Uterus (tissue), 2 donors: ENCODE results near the gene FAM177B.

Source experiments
- POLR2A ChIP-seq, 2 donors: fragments of 450-650 bp; IDR thresholded peaks; one replicate each; pipeline ENCODE4 v1.6.1; 2016; ENCODE audit warnings: antibody characterized with exemption in 2 of 2, mild to moderate bottlenecking in 1 of 2, moderate library complexity in 1 of 2
- TF ChIP-seq, protein P1 (sequence below), 4 experiments: fragments of 200-600 bp in 2 of 4; fragments of 450-650 bp in 2 of 4; sonication (generic) in 2 of 4; IDR thresholded peaks; one replicate each; pipeline ENCODE4 v1.5.1; 2016 to 2019; ENCODE audit warnings: antibody characterized with exemption in 4 of 4, mild to moderate bottlenecking in 2 of 4, moderate library complexity in 1 of 4

GRCh38 chr1:222759451-222760035, 22.5 kb downstream of the FAM177B start:
- TF ChIP-seq POLR2A (IDR thresholded peaks at IDR 0.05), result no peak
- TF ChIP-seq, protein P1, sequence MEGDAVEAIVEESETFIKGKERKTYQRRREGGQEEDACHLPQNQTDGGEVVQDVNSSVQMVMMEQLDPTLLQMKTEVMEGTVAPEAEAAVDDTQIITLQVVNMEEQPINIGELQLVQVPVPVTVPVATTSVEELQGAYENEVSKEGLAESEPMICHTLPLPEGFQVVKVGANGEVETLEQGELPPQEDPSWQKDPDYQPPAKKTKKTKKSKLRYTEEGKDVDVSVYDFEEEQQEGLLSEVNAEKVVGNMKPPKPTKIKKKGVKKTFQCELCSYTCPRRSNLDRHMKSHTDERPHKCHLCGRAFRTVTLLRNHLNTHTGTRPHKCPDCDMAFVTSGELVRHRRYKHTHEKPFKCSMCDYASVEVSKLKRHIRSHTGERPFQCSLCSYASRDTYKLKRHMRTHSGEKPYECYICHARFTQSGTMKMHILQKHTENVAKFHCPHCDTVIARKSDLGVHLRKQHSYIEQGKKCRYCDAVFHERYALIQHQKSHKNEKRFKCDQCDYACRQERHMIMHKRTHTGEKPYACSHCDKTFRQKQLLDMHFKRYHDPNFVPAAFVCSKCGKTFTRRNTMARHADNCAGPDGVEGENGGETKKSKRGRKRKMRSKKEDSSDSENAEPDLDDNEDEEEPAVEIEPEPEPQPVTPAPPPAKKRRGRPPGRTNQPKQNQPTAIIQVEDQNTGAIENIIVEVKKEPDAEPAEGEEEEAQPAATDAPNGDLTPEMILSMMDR (IDR thresholded peaks at IDR 0.05), result no peak
